PFSK-1 (cell line): ENCODE results near the gene POLR1F.

ENCODE experiments used
- POLR2AphosphoS5 ChIP-seq: IDR thresholded peaks from 2 replicates; pipeline ENCODE4 v1.6.1; 2012; ENCODE audit warnings: low read depth, mild to moderate bottlenecking, control low read depth, low read length, moderate library complexity
- REST ChIP-seq, 2 experiments: IDR thresholded peaks; 2 replicates each; pipeline versions ENCODE4 v1.6.1 to v1.8.0; 2011 to 2012; ENCODE audit warnings: low read depth in 2 of 2, low read length in 2 of 2, control low read depth in 1 of 2, inconsistent platforms in 1 of 2, mild to moderate bottlenecking in 1 of 2, moderate library complexity in 1 of 2; ENCODE audit not compliant: insufficient read depth in 1 of 2
- TAF1 ChIP-seq: IDR thresholded peaks from 2 replicates; pipeline ENCODE4 v1.6.1; 2012; ENCODE audit warnings: low read length, control low read depth, borderline replicate concordance; ENCODE audit not compliant: insufficient read depth

DNA sequence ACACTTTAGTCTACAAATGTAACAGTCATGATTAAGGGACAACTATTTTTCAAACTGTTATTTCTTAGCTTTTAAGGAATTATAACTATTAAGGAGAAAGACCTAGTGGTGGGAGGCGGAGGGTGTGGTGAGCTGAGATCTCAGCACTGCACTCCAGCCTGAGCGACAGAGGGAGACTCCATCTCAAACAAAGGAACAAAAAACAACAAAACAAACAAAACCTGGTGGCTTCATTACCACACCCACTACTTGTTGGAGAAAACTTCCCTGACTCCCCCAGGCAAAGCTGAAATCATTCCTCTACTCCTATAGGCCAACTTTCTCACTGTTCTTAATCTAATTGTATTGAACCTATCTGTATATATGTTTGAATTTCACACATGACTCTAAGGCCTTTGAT lies 3.2 kb downstream of the POLR1F start:
- no peak for TF ChIP-seq REST (IDR thresholded peaks at IDR 0.05; ENCODE audit: insufficient read depth in 1 of 2, low read depth in 2 of 2, low read length in 2 of 2)
- no peak for TF ChIP-seq POLR2AphosphoS5
- TF ChIP-seq TAF1: no peak
